GM19023 (cell line): ENCODE data around the gene CYFIP2.

ENCODE experiments used
- ATAC-seq: cut with Tn5 transposase; IDR thresholded peaks from one replicate; pipeline ENCODE4 v1.9.1; 2021; ENCODE audit warnings: mild to moderate bottlenecking, moderate library complexity; ENCODE audit not compliant: unreplicated experiment

Gene CYFIP2

DNA sequence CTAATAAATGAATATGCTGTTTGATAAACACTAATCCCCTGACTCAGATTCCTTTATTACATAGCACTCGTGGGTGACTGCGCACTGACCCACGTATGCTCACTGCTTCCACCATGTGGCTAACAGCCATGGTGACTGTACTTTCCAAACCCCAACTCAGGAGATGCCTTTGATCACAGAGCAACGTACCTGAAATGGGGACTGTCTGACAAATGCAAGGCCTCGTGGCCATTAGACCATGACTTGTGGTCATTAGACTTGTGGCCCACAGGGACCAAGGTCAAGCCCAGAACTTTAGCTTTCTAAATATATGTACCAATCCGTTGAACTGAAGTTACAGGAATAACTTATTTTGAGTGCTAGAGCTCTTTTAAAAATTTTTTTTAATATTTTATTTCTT, 46.6 kb downstream of the CYFIP2 start:
- peak; percentile 93 for ATAC-seq

DNA sequence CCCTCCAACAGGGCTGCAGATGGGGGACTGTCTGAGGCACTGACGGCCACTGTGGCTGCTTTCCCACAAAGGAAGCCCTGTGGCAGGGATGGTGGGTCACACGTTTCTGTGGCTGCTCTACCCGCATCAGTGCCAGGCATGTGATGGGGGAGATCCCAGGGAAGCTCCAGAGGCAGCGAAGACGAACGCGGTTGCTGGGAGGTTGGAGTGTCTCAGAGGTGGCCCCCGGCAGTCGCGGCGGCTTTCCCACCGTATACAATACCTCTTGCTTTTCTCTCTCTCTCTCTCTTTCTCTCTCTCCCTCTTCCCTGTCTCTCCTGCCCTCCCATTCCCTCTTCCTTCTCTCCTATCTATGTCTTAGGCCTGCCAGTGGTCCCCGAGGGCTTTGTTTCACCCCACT, 56.7 kb downstream of the CYFIP2 start:
- no peak for ATAC-seq

DNA sequence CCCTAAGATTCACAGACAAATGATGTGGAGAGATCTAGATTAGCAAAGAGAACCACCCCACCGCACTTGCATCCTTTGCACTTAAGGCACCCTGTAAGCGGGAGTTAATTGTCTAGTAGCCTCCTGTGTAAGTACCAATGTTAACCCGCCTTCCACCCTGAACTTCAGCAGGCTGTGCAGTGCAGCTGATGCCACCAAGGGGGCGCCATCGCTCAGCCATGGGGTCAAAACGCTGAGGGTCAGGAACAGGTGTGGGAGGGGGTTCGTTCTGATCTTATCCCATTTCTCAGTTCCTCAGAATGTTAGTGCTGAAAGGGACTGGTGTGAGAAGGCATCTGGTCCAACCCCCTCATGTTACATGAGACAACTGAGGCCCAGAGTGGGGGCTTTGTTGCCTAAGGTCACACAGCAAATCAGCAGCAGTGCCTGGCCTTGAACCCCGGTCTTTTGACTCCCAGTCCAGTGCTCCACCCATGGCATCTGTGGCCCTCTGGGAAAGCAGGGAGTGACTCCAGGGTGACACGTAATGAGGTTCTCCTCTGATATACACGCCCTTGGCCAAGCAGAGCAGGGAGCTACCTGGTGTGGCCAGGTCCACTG, 57.3 kb downstream of the CYFIP2 start:
- ATAC-seq = no peak

DNA sequence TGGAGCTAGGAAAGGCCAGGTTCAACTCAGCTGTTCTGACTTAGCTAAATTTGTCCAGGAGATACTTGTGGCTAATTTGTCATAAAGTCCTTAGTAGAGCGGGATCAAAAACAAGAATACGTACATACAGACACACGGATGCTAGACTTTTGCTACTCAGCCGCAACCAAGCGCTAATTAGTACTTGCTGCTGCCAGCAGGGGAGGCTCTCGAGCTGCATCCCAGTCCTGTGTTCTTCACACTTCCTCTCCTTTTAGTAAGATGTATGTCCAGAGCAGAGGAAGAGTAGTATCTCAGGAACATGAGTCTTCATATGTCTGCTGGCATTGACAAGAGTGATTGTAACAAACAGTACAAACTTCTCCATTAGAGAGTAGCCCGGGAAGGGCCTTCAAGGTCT, 58.3 kb downstream of the CYFIP2 start:
- ATAC-seq = no peak

DNA sequence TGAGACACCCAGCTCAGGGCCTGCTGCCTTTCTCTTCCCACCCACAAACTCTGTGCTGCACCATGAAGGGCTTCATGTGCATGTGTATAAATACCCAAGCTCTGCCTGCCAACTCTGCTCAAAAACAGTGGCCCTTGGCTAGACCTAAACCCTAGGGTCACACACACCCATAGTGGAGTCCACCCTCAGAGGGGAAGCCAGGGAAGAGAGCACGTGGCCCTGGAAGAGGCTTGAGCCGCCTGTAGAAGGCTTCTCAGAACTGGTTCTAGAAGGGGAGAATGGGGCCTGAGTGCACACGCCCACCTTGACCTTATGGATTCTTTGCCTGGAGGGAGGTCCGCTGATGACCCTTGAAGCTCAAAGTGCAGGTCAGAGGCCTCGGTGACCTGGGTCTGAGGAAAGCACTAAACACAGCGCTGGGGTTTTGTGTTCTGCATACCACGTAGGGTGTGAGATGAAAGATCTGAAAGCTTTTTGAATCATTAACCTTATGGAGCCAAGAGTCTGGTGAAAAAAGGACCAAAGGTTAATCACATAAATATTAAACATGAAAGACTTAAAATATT, 60.6 kb downstream of the CYFIP2 start:
- no peak for ATAC-seq

DNA sequence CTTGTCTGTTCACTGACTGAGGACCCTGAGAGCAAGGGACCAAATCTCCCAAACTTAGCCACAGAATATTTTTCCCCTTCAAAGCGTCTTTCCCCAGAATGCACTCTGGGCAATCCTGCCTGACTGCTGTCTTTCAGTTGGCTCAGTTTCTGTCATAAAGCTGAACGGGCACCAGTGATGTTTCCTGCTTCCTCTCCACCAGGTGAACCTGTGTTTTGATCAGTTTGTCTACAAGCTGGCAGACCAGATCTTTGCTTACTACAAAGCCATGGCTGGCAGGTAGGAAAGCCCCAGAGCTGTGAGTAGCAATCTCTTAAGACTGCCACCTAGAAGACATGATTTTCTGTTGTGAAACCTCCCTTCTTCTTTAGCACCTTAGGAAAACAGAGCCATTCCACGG, 61.8 kb downstream of the CYFIP2 start:
- ATAC-seq = no peak

DNA sequence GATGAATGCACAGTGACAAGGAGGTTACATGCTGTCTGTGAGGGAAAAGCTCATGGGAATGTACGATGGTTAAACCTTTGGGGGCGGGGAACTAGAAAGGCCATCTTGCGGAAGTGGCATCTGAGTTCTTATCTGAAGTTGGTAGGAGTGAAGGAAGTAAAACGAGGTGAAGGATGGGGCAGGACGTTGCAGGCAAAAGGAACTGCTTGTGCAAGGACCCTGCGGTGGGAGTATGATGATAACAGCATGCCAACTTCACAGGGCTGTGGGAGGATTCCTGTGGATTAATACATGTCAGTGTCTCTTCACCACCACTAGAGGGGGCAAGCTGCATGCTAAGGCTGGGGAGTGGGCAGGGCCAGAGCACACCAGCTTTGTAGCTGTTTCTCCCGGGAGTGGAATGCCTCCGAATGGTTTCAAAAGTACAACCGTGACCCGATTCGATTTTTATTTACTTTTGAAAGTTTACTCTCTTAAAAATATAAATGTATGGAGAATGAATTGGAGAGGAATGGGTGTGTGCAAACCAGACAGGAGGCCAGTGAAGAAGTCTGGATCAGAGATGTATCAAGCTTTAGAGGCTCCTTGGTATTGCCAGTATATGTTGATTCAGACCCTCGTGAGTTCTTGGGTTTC, 62.5 kb downstream of the CYFIP2 start:
- peak; percentile 95 for ATAC-seq

DNA sequence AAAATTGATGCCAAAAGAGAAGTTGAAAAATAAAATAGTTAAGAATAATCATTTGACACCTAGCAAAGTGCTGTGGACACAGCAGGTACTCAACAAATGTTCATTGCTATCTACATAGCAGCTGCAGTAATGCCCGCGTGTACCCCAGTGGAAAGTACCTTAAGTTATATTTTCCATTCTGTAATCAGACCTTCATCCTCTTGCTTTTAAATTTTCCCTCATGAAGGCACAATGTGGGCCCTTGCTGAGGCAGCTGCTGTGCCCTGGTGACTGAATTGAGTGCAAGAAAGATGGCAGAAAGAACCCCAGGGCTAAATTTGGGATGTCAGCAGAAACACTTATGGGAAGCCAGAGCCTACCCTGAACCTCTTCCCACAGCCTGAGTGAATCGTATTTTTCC, 65.9 kb downstream of the CYFIP2 start:
- no peak for ATAC-seq

DNA sequence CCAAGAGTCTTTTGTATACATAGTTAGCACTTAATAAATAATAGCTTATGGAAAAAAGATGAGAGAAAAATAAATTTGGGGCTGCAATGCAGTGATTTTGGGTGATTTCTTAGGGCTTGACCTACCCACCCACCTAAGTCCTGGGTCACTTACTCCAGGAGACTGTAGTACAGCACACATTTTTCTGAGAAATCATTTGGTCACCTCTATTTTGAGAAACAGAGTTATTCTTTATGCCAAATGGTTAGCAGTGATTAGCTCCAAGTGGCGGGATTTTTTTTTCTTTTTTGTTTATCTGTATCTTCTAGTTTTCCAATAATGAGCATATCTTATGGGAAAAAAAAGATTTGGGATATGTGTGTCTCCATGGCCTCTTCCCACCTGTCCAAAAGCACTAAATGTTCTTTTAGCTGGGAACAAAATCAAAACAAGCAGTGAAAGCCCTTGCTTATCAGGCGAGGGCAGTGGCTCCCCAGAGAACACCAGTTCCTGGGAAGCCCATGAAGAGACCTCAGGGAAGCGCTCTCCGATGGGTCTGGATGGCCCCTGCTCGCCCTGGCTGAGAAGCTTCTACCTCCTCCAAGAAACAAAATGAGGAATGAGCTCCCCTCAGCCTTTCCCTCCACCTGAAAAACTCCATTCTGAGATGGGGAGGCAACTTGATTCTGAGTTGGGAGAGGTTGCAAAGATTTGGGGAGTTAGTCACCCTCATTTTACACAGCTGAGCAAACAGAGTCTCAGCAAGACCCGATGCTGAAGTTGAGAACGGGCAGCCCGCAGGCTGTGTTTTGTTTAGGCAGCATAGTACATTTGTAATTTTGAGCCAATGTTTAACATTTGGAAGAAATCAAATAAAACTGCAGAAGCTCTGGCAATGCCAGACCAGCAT, 69.9 kb downstream of the CYFIP2 start:
- no peak for ATAC-seq

DNA sequence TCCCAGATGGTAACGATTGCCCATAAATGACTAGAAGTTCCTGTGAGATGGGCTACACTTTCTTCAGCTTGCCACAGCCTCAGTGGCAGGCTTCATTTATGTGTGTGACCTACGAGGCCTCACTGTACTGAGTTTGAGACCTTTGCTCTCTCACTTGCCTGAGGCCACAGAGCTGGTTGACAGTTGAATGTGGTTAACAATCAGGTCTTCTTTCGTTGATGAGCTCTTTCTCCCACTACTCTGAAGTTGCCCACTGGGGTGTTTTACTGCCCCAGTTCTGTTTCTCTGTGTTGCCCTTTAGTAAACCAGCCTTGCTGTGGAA, 70.5 kb downstream of the CYFIP2 start:
- no peak for ATAC-seq

DNA sequence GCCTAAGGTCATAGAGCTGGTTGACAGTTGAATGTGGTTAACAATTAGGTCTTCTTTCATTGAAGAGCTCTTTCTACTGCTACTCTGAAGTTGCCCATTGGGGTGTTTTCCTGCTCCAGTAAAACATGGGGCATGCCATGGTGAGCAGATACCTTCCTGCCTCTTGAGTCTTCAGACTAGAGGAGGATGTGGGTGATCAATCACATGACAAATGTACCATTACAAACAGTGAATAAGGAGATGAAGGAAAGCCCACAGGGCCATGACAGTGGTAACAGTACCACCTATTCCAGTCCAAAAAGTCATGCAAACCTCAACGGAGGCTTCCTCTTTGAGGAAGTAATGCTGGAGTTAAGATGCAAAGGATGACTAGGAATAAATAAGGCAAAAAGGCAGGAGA, 73.5 kb downstream of the CYFIP2 start:
- no peak for ATAC-seq

DNA sequence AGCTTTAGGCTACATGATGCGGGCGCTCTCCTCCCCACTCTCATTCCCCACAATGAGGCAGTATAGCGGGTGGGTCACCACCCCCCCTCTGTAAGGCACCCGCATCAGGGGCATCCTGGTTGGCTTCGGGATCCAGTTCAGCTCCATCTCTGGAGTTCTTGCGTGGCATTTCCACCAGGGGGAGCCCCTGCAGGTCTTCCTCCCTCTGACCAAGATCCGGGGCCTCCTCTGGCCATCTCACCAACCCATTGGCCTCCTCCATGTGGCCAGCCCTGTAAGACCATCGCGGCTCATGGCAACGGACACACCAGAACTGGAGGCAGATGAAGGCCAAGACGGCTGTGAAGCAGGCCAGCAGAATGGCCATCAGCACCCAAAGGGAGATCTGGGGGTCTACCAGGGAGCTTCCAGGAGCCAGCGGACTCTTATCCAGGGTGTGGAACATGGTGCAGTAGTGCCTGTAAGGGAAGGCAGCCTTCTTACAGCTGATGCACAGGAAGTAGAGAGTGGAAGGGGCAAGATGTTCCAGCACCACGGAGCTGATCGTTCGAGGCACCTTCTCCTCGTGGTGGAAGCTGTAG, 77.0 kb downstream of the CYFIP2 start:
- no peak for ATAC-seq

DNA sequence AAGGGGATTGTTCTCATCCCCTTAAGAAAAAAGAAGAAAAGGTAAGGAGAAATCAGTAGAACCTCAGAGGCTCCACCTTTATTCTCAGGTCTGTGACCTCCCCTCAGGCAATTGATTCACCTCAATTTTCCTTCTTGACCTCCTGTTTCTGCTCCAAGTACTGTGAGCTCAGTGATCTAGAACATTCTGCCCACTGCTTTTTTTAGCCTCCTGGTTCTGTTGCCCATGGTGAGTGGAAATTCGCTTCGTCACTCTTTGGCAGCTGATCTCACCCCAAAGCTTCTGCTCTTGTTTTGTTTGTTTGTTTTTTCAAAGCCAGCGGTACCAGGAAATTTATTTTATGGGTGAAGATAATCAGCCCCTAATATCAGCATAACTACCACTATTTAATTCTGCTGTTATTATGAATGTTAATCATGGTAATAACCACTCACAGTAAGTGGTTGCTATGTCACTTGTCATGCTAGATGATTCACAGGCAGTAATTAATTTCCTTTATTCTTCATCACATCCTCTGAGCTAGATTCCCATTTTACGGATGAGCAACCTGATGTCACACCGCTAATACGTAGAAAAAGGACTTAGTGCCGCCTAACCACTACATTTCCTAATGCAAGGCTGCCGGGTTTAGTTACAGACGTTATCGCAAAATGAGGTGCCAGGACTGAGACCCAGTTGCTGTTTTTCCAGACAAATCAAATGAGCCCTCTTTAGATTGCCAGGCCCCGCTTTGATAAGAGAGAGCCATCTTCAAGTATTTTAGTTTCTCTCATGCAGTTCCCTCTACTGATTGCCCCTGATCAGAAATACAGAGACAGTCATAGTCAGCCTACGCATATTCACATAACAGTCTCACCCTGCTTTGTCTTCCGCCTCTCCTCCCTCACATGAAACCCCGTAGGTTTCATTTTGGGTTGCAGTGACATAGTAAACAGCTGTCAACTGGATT, 78.2 kb downstream of the CYFIP2 start:
- ATAC-seq = no peak

DNA sequence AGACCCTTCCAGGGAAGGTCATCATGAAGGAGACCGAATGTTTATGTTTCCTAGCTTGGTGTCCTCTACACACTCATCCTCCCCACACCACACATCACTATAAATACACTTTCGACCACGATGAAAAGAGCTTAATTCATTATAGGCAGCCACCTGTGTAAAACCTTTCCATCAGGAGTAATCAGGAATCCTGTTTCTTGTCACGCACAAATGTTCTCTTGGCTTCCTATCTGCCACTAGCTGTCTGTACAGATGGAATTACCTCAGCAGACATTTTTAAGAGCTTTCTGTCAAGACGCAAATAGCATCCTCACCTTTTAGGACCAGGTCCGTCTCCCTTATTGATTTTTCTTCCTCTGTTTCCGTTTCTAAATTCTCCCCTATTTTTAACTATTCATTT, 79.1 kb downstream of the CYFIP2 start:
- ATAC-seq = no peak

DNA sequence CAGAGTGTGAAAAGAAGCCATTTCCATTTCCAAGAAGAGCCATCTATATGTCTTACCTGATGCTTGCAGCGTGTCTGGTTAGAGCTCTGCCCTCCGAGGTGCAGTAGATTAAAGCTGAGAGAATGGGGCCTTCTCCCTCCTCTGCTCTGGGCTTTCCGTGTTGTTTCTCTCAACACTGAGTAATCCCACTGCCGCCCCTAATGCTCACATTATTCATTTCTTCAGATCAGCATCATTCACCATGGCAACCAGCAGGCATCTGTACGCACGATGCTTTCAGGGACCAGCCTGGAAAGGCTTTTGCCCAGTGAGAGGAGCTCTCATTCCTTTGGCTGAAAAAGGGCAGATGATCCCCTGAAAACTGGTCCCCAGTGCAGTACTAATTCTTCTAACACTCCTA, 79.6 kb downstream of the CYFIP2 start:
- no peak for ATAC-seq

DNA sequence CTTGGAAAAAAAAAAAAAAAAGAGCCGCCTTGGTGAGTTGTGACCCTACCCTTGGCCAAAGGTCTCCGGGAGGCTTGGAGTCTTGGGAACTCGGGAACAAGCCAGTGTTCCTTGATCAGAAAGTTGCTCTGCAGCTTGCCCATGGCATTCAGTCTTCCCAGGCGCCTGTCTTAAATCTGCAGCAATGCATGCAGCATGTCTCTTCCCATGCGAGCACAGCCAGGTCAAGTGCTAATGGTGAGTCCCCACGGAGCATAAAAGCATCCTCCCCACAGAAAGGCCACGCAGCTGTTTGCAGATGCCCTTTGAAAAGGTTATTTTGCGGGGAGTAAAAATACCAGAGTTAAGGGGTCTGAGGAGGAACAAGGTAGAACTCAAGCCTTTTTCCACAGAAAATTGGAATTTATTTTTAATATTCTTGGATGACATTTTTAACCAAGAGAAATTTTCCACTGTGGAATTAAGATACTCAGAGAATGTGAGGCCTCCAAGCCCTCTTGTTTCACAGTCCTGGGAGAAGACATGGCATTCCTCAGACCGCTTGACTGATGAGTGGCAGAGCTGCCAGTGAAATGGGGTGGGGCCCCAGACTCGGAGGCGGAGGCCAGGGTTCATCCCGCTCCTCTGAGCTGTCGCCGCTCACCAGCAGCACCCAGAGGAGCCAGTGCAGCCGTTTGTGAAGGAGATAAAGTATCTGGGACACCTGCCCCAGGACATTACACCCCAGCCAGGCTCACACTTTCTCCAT, 81.6 kb downstream of the CYFIP2 start:
- no peak for ATAC-seq

DNA sequence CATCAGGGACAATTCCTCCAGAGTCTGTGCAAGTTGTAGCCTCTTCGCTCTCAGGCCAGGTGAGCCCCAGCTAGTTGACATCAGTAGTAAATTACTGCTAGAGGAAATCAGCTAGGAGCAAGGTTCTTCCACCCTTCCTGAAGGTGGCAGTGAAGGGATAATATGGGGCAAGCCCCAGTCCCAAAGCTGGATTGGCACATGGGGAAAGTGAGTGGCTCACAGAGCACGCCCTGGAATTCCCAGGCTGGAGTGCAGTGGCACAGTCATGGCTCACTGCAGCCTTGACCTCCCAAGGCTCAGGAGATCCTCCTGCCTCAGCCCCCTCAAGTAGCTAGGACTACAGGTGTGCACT, 82.1 kb downstream of the CYFIP2 start:
- ATAC-seq = no peak

DNA sequence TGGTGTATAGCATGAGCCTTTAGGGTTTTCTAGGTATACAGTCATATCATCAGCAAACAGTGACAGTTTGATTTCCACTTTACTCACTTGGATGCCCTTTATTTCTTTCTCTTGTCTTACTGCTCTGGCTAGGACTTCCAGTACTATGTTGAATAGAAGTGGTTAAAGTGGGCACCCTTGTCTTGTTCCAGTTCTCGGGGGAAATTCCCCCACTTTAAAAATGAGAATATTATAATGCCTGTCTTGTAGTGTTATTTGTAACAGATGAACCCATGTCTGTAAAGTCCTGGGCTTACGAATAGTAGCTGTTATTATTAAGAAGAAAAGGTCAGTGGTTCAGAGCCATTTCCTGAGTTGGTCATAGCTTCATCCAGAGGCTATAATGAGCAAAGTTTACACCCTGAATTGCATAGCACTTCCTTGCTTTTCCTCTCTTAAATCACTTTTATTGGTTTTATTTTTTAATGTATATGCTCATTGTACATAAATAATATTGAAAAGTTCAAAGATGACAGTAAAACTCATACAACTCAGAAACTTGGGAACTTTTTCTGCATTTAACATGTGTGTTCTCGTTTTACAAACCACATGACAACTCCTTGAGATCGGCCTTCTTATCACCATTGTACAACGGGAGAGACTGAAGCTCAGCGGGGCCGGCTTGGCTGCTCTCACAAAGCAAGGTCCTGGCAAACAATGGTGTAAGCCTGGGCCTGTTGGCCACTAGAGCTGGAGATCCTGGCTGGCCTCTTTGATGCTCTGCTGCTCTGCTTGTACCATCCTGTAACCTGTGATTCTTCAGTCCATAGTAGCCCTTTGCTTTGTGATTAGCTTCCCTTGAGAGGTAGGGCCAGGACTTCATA, 85.2 kb downstream of the CYFIP2 start:
- ATAC-seq = peak; percentile 65

DNA sequence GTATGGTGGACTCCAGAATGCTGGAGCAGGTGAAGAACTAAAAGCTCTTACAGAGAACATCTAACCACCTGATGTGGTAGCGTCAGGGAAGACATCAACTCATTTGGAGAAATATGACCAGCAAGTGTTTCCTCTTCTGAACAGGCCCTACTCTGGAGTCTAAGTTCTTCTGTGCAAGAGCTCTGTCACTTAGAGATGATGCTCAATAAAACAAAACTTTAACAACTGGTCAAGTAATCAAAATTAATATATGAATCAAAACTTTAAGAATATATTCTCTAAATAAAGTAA, 85.8 kb downstream of the CYFIP2 start:
- ATAC-seq = no peak
